G401 (cell line): ENCODE measurements around the gene RABGGTA. TPM values are rescaled to one million over a fixed set of nuclear protein-coding genes. Genes with fewer than 3 reads are reported as not detected.

Experiments used
- DNase-seq: peaks from one replicate; pipeline ENCODE4 v3.0.0-alpha.2; 2015; ENCODE audit warnings: low spot score
- in situ Hi-C: cut with HindIII; loops from 2 replicates; pipeline ENCODE4 v1.10.0; 2016; ENCODE audit warnings: low sequenced_read_pairs, mixed read lengths
- total RNA-seq: library from RNA; depleted of rRNA; stranded (reverse); fragments of >200 nt; shearing (Covaris generic); gene quantifications from 2 replicates; pipeline ENCODE4 v1.2.3, GENCODE V29; 2014

Gene RABGGTA
- total RNA-seq, 1 experiment from 2014 or later, result 23.6 TPM

- DNase-seq, result no peak
- in situ Hi-C loops, result no loop called here
Measured at GRCh38 chr14:24283796-24284460, 12.5 kb upstream of the RABGGTA start.

- DNase-seq, result no peak
Measured at GRCh38 chr14:24282736-24283135, 11.3 kb upstream of the RABGGTA start.

GRCh38 chr14:24281636-24282035 lies 10.2 kb upstream of the RABGGTA start:
- in situ Hi-C loops, result no loop called here
- DNase-seq, result no peak

More at GRCh38 chr14:24282736-24283135, 11.3 kb upstream of the RABGGTA start:
- in situ Hi-C loops, result no loop called here

DNA sequence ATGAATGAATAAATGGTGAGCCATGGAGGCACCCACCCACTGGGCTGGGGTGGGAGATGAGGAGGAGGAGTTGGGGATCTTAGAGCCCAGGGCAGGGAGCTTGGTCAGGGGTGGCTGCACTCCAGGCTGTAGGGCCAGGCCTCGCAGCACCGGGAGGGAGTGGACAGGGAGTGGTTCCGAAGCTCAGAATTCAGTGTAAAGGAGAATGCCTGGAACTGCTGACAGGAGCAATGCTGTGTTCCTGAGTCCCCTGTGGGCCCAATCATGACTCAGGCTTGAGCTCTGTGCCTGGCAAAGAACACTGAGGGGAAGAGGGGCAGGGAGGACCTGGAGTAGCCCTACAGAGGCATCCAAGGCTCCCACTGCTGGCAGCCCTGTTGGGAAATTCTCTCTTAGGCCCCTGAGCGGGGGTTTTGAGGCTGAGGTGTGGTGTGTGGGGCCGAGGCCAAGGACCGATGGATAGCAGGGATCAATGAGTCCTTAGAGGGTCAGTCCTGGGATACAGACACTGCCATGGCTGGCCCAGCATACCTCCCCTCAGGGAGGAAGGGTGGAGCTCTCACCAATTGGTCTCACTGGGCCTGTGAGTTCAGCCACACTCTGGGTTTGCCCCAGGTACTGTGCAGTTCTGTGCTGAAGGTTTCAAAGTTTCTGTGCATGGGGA lies 9.5 kb upstream of the RABGGTA start:
- in situ Hi-C loops, result no loop called here
- no peak for DNase-seq

- in situ Hi-C loops, result no loop called here
- no peak for DNase-seq
Measured at GRCh38 chr14:24279301-24280186, 8.1 kb upstream of the RABGGTA start.

GRCh38 chr14:24278424-24278823 lies 7.0 kb upstream of the RABGGTA start:
- in situ Hi-C loops, result no loop called here
- DNase-seq, result no peak

DNA sequence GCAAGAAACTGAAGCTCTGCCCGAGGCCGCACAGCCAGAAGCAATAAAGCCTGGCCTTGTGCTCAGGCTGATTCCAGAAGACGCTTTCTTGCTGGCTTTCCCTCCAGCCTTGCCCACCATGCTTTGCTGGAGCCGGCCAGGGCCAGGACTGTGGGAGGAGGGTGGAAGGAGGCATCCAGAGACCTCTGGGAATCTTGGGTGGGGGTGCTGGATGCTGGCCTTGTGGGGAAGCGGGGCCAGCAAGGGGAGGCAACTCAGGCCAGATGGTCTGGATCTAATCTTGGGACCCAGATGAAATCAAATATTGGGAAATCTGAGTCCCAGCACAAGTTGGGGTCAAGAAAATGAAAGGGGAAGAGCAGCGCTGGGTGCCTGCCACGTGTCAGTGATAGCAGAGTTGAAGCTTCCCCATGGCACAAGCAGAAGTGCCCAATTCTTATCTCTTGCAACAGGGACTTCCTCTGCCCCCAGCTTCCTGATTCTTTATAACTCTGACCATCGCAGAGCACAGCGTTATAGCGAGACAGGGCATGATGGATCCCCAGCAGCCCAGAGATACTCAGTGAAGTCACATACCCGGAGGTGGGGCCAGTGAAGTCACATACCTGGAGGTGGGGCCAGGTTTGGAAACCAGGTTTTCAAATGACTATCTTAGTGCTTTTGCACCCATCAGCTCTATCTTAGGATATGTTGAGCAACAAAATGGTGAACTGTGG lies 6.4 kb upstream of the RABGGTA start:
- DNase-seq, result no peak
- in situ Hi-C loops, result no loop called here

DNA sequence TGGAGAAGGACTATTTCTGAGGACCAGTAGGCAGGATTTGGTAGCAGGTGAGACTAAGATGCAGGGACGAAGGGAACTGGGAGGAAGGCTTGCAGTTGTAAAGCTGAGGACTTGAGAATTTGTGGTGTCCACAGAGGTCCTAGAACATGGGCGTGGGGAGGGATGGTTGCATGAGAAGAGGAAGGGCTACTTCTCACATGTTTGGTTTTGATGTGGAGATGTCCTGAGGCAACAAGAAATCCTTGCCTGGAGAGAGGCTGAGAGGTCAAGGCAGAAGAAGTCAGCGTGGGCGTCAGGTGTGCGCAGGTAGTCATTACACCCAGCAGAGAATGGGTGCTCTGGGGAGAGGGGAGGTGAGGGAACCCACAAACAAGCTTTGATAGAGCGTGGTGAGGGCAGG lies 5.7 kb upstream of the RABGGTA start:
- in situ Hi-C loops, result no loop called here
- DNase-seq, result no peak

- in situ Hi-C loops, result no loop called here
Measured at GRCh38 chr14:24274101-24274543, 2.7 kb upstream of the RABGGTA start.

DNA sequence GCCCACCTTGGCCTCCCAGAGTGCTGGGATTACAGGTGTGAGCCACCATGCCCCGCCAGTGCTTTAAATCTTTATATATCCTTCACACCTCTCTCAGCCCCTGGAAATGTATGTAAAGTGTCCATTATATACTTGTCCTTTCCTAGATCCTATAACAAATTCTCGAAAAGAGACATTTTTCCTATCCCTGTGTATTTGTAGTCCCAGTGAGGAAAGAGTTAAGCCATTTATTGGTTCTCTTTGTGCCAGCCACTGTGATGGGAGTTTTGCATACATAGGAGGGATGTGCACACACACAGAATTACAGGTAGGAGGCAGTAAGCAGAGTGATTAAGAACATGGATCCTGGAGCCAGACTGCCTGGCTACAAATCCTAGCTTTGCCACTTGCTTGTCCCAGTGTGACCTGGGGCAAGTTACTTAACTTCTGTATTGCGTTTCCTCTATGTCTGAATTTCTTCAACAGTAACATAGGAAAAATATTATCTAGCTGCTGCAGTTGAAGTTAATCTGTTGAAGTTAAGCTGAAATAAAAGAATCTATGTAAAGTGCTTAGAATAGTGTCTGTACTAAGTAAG lies 2.1 kb upstream of the RABGGTA start:
- in situ Hi-C loops, result no loop called here
- DNase-seq, result no peak

More at GRCh38 chr14:24274101-24274543, 2.7 kb upstream of the RABGGTA start:
- DNase-seq, result no peak

DNA sequence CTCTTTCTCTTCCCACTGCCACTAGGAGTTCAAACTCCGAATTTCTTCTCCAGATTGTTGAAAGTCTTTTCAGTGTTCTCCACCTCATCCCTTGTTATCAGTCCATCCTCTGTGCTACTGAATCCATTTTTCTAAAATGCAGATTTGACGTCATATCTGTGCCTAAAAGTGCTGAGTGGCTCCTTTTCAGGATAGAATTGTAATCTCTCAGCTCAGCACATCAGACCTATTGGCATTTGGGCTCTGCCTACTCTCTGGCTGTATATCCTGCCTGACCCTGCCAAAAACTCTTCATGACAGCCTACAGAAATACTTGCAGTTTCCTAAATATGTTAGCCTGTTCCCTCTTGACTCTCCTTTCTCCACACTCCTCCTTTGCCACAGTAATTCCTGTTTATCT lies 1.1 kb upstream of the RABGGTA start:
- DNase-seq, result no peak
- in situ Hi-C loops, result no loop called here

GRCh38 chr14:24271834-24272263 lies 452 bp upstream of the RABGGTA start:
- no peak for DNase-seq
- in situ Hi-C loops, result no loop called here

GRCh38 chr14:24270537-24271133 lies 762 bp downstream of the RABGGTA start:
- no peak for DNase-seq
- in situ Hi-C loops, result no loop called here

DNA sequence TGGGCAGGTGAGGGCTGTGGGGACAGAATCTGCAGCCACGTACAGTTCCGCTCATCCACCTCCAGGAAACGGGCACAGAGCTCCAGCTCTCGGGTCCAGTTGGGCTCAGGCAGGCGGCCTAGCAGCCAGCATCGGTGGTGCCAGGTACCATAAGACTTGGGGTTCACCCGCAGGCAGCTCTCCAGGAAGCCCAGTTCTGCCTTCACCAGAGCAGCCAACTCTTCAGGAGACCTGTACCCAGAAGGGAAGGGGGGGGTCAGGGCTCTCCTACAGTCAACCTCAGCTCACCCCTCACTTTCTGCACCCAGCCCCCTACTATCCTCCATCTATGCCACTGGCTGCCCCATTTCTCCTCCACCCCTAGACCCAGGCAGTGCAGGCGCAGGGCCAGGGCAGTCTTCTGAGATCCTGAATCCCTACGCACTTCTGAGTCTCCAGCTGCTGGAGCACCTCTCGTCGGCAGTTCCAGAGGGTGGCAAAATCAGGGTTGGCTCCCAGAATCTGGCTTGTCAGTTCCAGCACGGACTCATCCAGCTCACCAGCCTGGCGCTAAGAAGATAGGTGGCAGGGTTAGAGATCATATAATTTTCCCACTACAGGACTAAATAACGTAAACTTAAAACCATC lies 1.4 kb downstream of the RABGGTA start:
- in situ Hi-C loops, result no loop called here
- DNase-seq, result no peak

GRCh38 chr14:24269368-24269767 lies 2.0 kb downstream of the RABGGTA start:
- no peak for DNase-seq
- in situ Hi-C loops, result no loop called here

DNA sequence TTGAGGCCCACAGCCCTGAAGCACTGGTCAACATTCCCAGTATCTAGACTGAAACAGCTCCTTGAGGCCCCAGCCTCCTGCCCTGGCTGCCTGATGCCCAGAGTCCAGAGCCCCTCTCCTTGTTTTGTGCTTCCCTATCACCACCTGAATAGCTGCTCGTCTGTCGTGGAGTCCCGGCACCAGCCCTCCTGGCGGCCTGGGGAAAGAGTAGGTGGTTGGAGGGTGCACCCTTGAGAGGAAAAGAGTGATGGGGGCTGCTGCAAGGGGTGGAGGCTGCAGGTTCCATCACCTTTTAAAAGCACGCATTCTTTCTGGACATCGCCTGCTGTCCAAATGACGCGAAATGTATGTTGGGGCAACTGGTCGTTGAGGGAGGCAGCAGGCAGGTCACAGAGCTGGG lies 3.2 kb downstream of the RABGGTA start:
- in situ Hi-C loops, result no loop called here
- DNase-seq, result no peak

GRCh38 chr14:24267516-24267915 lies 3.9 kb downstream of the RABGGTA start:
- in situ Hi-C loops, result no loop called here
- no peak for DNase-seq
